Measurements from ENCODE around the gene OR2V2. TPM values are rescaled to one million over a fixed set of nuclear protein-coding genes. Genes with fewer than 3 reads are reported as not detected.

OR2V2 gene
- total RNA-seq, 1 experiment from 2014 or later = not detected

DNA sequence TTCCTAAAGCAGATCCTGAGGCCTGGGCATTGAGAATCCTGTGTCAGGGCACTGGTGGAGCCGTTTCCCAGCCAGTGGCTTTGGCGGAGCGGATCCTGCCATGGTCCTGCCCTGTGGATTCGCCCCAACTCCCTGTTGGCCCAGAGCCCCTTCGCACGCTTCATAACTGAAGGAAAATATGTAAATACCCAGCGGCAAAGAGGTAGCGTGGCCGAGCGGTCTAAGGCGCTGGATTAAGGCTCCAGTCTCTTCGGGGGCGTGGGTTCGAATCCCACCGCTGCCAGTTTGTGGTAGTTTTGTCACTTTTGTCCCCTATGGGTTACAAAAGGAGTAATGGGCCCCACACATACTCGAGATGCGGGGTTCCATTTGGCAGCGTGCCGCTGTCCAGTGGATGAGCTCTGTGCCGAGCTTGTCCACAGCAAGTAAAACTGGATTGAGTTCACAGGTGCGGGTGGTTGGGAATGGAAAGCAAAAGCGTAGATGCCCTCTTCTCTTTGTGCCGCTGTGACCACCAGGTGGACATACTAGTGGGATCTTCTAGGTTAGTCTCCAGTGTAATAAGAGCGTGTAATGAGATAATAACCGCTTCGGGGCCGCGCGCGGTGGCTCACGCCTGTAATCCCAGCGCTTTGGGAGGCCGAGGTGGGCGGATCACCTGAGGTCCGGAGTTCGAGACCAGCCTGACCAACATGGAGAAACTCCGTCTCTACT lies 40.3 kb downstream of the OR2V2 start:
- Histone ChIP-seq H3K23ac (ENCODE audit: insufficient read length, low read depth, low read length) (no peak overlapping the region), H2BK20ac (ENCODE audit: low read depth, low read length, poor library complexity, severe bottlenecking) (no peak overlapping the region), H3K18ac (ENCODE audit: insufficient read length, low read depth, low read length) (no peak overlapping the region), H2BK120ac (ENCODE audit: low read depth, low read length, poor library complexity, severe bottlenecking) (no peak overlapping the region), H2AFZ (ENCODE audit: low read length) (no peak overlapping the region), H4K20me1 (ENCODE audit: control insufficient read depth, insufficient read depth, insufficient read length) (no peaks in the 10 kb centered on the region), H3K9ac (ENCODE audit: extremely low read depth, insufficient read length, low read length) (peak overlapping the region; percentile 3), H4K5ac (ENCODE audit: insufficient read length, low read depth, low read length) (no peak overlapping the region), H3K56ac (ENCODE audit: insufficient read length, low read depth, low read length) (no peak overlapping the region), H3K4ac (ENCODE audit: low read depth, low read length) (no peak overlapping the region), H4K91ac (ENCODE audit: insufficient read length, low read depth, low read length) (no peak overlapping the region), H3K27me3 (ENCODE audit: insufficient read depth, low read length) (peaks cover 16% of the 10 kb centered on the region), H3K14ac (ENCODE audit: insufficient read depth, low read length) (no peak overlapping the region), H3K27ac (ENCODE audit: insufficient read length, low read depth, low read length) (no peak overlapping the region), H3K79me2 (ENCODE audit: insufficient read depth, low read length) (no peaks in the 10 kb centered on the region), H3K23me2 (ENCODE audit: insufficient read length, low read depth, low read length, poor library complexity, severe bottlenecking) (peaks cover 34% of the 10 kb centered on the region), H2BK15ac (ENCODE audit: low read depth, low read length) (no peak overlapping the region), H3K4me1 (ENCODE audit: insufficient read depth, low read length) (no peaks in the 10 kb centered on the region), H2BK12ac (ENCODE audit: insufficient read length, low read depth, low read length) (no peak overlapping the region), H4K8ac (replicated peaks; ENCODE audit: insufficient read length, low read depth, low read length) (no peak overlapping the region), H3T11ph (ENCODE audit: low read length) (no peak overlapping the region), H2BK5ac (ENCODE audit: insufficient read length, low read length) (no peak overlapping the region), H2AK5ac (ENCODE audit: insufficient read length, low read length) (no peak overlapping the region), H3K9me3 (ENCODE audit: control insufficient read depth, low read depth, low read length) (no peaks in the 10 kb centered on the region), H3K79me1 (ENCODE audit: insufficient read depth, low read depth, low read length, poor library complexity, severe bottlenecking) (no peaks in the 10 kb centered on the region), H3K4me2 (ENCODE audit: insufficient read depth, insufficient read length, low read length) (peak overlapping the region; percentile 56)
- H3K36me3 Mint-ChIP-seq (ENCODE audit: insufficient read depth in 1 of 3, low read depth in 3 of 3) = peaks cover 0 to 5% (median 3%) of the 10 kb centered on the region in 3 experiments; a peak in 4 of 7 replicates
- DNase-seq = peak; percentile 87
- H3K4me3 Mint-ChIP-seq = peak overlapping the region; percentile 91 to 92
- peaks cover 13 to 29% of the 10 kb centered on the region in 2 experiments for H3K4me1 Mint-ChIP-seq
- H3K27me3 Mint-ChIP-seq (ENCODE audit: low read depth) = peaks cover 41% of the 10 kb centered on the region
- peak overlapping the region in 2 of 3 experiments; percentile 88; a peak in 4 of 7 replicates for H3K27ac Mint-ChIP-seq
- TF ChIP-seq, protein P1, sequence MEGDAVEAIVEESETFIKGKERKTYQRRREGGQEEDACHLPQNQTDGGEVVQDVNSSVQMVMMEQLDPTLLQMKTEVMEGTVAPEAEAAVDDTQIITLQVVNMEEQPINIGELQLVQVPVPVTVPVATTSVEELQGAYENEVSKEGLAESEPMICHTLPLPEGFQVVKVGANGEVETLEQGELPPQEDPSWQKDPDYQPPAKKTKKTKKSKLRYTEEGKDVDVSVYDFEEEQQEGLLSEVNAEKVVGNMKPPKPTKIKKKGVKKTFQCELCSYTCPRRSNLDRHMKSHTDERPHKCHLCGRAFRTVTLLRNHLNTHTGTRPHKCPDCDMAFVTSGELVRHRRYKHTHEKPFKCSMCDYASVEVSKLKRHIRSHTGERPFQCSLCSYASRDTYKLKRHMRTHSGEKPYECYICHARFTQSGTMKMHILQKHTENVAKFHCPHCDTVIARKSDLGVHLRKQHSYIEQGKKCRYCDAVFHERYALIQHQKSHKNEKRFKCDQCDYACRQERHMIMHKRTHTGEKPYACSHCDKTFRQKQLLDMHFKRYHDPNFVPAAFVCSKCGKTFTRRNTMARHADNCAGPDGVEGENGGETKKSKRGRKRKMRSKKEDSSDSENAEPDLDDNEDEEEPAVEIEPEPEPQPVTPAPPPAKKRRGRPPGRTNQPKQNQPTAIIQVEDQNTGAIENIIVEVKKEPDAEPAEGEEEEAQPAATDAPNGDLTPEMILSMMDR (conservative IDR thresholded peaks at IDR 0.05) = peak; percentile 50; the same call in 2 of the 3 replicates
- no CpG with 5 or more reads among the region's 37 CpGs for WGBS (ENCODE audit: extremely low coverage, insufficient read length, low lambda C conversion rate)
- H3K9me3 Mint-ChIP-seq = peaks cover 15 to 17% of the 10 kb centered on the region in 2 experiments

All from H9 (cell line).